IMR-90 (cell line): ENCODE measurements around the gene PIAS1. TPM values are rescaled to one million over a fixed set of nuclear protein-coding genes. Genes with fewer than 3 reads are reported as not detected.

Source experiments
- ATAC-seq: fragments of 200-7000 bp; cut with Tn5 transposase; 2 replicates; pipeline ENCODE4 v1.9.1; 2020; ENCODE audit warnings: low read depth, mild to moderate bottlenecking, moderate library complexity
- BruUV-seq: library from RNA; stranded (reverse); fragments of 400-500 nt; replicated peaks from 2 replicates; lab custom pipeline; 2021; lab: Mats Ljungman, UMichigan
- CTCF ChIA-PET: fragments of 300-600 bp; formaldehyde crosslinking; extraction: SDS; loops from one replicate; lab custom pipeline; 2021; ENCODE audit warnings: antibody characterized with exemption; lab: Yijun Ruan, JAX
- POLR2A ChIA-PET: fragments of 300-600 bp; sonication (Branson Sonifier 250); formaldehyde crosslinking; loops from one replicate; lab custom pipeline; 2022; ENCODE audit warnings: antibody characterized with exemption; ENCODE audit not compliant: unreplicated experiment; lab: Charles Lee
- DNase-seq: peaks from one replicate; pipeline ENCODE4 v3.0.0; 2013
- H2AFZ ChIP-seq: replicated peaks from 2 replicates; pipeline ENCODE3; 2013; ENCODE audit warnings: low read length, mild to moderate bottlenecking; ENCODE audit not compliant: poor library complexity
- H2AK5ac ChIP-seq: 2 replicates; pipeline ENCODE4 v1.6.1; 2013; ENCODE audit warnings: low read depth, low read length, inconsistent platforms
- H2AK9ac ChIP-seq: replicated peaks from 2 replicates; pipeline ENCODE3; 2013; ENCODE audit warnings: mild to moderate bottlenecking, low read depth, low read length, moderate library complexity; ENCODE audit not compliant: poor library complexity
- H2BK120ac ChIP-seq: 2 replicates; pipeline ENCODE4 v1.6.1; 2013; ENCODE audit warnings: low read depth, low read length, inconsistent platforms
- H2BK15ac ChIP-seq: 3 replicates; pipeline ENCODE4 v1.6.1; 2013; ENCODE audit warnings: low read depth, low read length, inconsistent platforms
- H2BK20ac ChIP-seq: 2 replicates; pipeline ENCODE4 v1.6.1; 2013; ENCODE audit warnings: low read depth, mild to moderate bottlenecking, inconsistent platforms, low read length, moderate library complexity
- H2BK5ac ChIP-seq: 2 replicates; pipeline ENCODE4 v1.6.1; 2013; ENCODE audit warnings: mild to moderate bottlenecking, low read depth, low read length, inconsistent platforms; ENCODE audit not compliant: poor library complexity, severe bottlenecking
- H3K14ac ChIP-seq: replicated peaks from 2 replicates; pipeline ENCODE4 v1.6.1; 2013; ENCODE audit warnings: low read depth, low read length, inconsistent platforms
- H3K18ac ChIP-seq: 2 replicates; pipeline ENCODE4 v1.6.1; 2013; ENCODE audit warnings: low read depth, low read length, control low read depth
- H3K23ac ChIP-seq: 2 replicates; pipeline ENCODE4 v1.6.1; 2013; ENCODE audit warnings: low read depth, low read length, inconsistent platforms
- H3K27ac ChIP-seq: 2 replicates; pipeline ENCODE4 v1.5.1; 2013; ENCODE audit warnings: mild to moderate bottlenecking, control low read depth, low read length; ENCODE audit not compliant: insufficient read depth
- H3K27me3 ChIP-seq: 2 replicates; pipeline ENCODE4 v1.6.1; 2013; ENCODE audit warnings: low read length; ENCODE audit not compliant: control insufficient read depth, insufficient read depth
- H3K36me3 ChIP-seq: 2 replicates; pipeline ENCODE4 v1.6.1; 2013; ENCODE audit warnings: low read length, mixed read lengths; ENCODE audit not compliant: control insufficient read depth, insufficient read depth
- H3K4ac ChIP-seq: 2 replicates; pipeline ENCODE4 v1.6.1; 2013; ENCODE audit warnings: low read depth, low read length, inconsistent platforms
- H3K4me1 ChIP-seq: 2 replicates; pipeline ENCODE4 v1.6.1; 2013; ENCODE audit warnings: low read length, mixed read lengths; ENCODE audit not compliant: control insufficient read depth, insufficient read depth
- H3K4me2 ChIP-seq: 2 replicates; pipeline ENCODE4 v1.6.1; 2013; ENCODE audit warnings: low read depth, mild to moderate bottlenecking, control low read depth, low read length, moderate library complexity
- H3K4me3 ChIP-seq: 2 replicates; pipeline ENCODE4 v1.5.1; 2013; ENCODE audit warnings: low read depth, mild to moderate bottlenecking, control low read depth, low read length, moderate library complexity; ENCODE audit not compliant: insufficient read depth
- H3K56ac ChIP-seq: 2 replicates; pipeline ENCODE4 v1.6.1; 2013; ENCODE audit warnings: low read length, inconsistent platforms; ENCODE audit not compliant: insufficient read depth; ENCODE audit errors: extremely low read depth
- H3K79me1 ChIP-seq, 2 experiments: 2 replicates each; pipeline ENCODE4 v1.6.1; 2013; ENCODE audit warnings: low read length in 2 of 2, inconsistent platforms in 1 of 2, low read depth in 1 of 2
- H3K9ac ChIP-seq: 2 replicates; pipeline ENCODE4 v1.6.1; 2013; ENCODE audit warnings: low read depth, low read length, control low read depth
- H3K9me1 ChIP-seq: 2 replicates; pipeline ENCODE4 v1.6.1; 2013; ENCODE audit warnings: low read length, inconsistent platforms; ENCODE audit not compliant: insufficient read depth
- H3K9me3 ChIP-seq: 2 replicates; pipeline ENCODE4 v1.6.1; 2013; ENCODE audit warnings: low read length; ENCODE audit not compliant: control insufficient read depth, insufficient read depth
- H4K20me1 ChIP-seq: 2 replicates; pipeline ENCODE4 v1.6.1; 2013; ENCODE audit warnings: low read length, inconsistent platforms; ENCODE audit not compliant: insufficient read depth
- H4K5ac ChIP-seq: 2 replicates; pipeline ENCODE4 v1.6.1; 2013; ENCODE audit warnings: mild to moderate bottlenecking, low read depth, low read length, control low read depth
- H4K8ac ChIP-seq, 2 experiments: 2 replicates each; pipeline ENCODE4 v1.6.1; 2013; ENCODE audit warnings: low read depth in 2 of 2, low read length in 2 of 2, control low read depth in 1 of 2, inconsistent platforms in 1 of 2
- H4K91ac ChIP-seq: 2 replicates; pipeline ENCODE4 v1.6.1; 2013; ENCODE audit warnings: low read depth, low read length, inconsistent platforms; ENCODE audit not compliant: insufficient read depth
- BHLHE40 ChIP-seq: fragments of 150-350 bp; IDR thresholded peaks from 2 replicates; pipeline ENCODE4 v1.6.1; 2016; ENCODE audit warnings: mild to moderate bottlenecking, low read depth, low read length
- MAFK ChIP-seq: IDR thresholded peaks from 2 replicates; pipeline ENCODE4 v1.6.1; 2012; ENCODE audit warnings: low read depth, low read length, improper control_type of control experiment
- MAZ ChIP-seq: IDR thresholded peaks from 2 replicates; pipeline ENCODE4 v1.6.1; 2012; ENCODE audit warnings: low read depth, mild to moderate bottlenecking, low read length, improper control_type of control experiment, moderate library complexity, borderline replicate concordance
- WGBS, 2 experiments: methylation state at CpG; one replicate each; pipeline versions ENCODE4 v1.1.5 to v1.1.7; 2013; ENCODE audit warnings: missing lambda C conversion rate in 2 of 2; ENCODE audit not compliant: insufficient read length in 1 of 2; ENCODE audit errors: extremely low coverage in 2 of 2; 5-methylcytosine and 5-hydroxymethylcytosine counted together
- dilution Hi-C: fragments of 300-500 bp; cut with HindIII; formaldehyde crosslinking; loops from one replicate; pipeline ENCODE4 v1.14.3; 2018; ENCODE audit warnings: low sequenced_read_pairs; ENCODE audit not compliant: unreplicated experiment
- in situ Hi-C: fragments of 300-500 bp; cut with MboI; formaldehyde crosslinking; loops from 3 replicates; pipeline ENCODE4 v1.14.3; 2019; ENCODE audit warnings: low sequenced_read_pairs, inconsistent platforms, mixed read lengths
- intact Hi-C: fragments of 100-400 bp; cut with micrococcal nuclease; formaldehyde crosslinking; loops from 2 replicates; pipeline ENCODE4 v1.10.0; 2022
- polyA plus RNA-seq, 3 experiments: library from polyadenylated mRNA; depleted of rRNA; stranded (reverse); fragments of >200 nt; gene quantifications; 2 replicates each; pipeline ENCODE4 v1.2.3, GENCODE V29; 2012; ENCODE audit warnings: low replicate concordance in 1 of 3
- total RNA-seq: library from RNA; depleted of rRNA; stranded (reverse); fragments of >200 nt; gene quantifications from 2 replicates; pipeline ENCODE4 v1.2.3, GENCODE V29; 2012

Gene PIAS1
- total and polyA plus RNA-seq, 2 of the 4 experiments (the other 2 are of a cell fraction): 20.0 to 63.6 TPM

DNA sequence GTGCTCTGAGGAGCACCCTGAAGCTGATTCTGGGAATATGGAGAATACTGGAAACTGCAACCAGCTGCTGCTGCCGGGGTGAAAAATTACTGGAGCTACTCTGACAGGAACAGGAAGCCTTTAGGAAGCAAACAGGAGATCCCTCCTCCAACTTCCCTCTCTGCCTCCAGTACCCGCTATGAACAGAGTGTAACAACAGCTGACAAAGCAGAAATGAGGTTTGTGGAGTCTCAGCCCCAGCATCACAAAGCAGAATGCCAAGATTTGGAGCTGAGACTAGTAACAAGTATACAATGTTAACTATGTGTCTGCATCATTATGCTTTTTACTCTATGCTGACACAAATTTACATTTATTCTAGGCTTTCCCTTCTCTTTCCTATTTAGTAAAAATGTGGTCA lies 22.7 kb upstream of the PIAS1 start:
- Histone ChIP-seq H3K79me1 (no peaks in the 10 kb centered on the region), H2AFZ (no peak overlapping the region), H2BK15ac (no peak overlapping the region), H3K9ac (no peak overlapping the region), H4K8ac (no peak overlapping the region), H2BK20ac (no peak overlapping the region), H3K14ac (no peak overlapping the region), H3K9me1 (no peaks in the 10 kb centered on the region), H3K56ac (no peak overlapping the region), H3K18ac (no peak overlapping the region), H4K5ac (no peak overlapping the region), H2AK5ac (no peak overlapping the region), H2BK5ac (no peak overlapping the region), H3K27me3 (peaks cover 36% of the 10 kb centered on the region), H3K36me3 (no peaks in the 10 kb centered on the region), H3K23ac (no peak overlapping the region), H2AK9ac (no peak overlapping the region), H3K4me2 (no peak overlapping the region), H4K91ac (no peak overlapping the region), H2BK120ac (no peak overlapping the region), H3K4ac (no peak overlapping the region), H4K20me1 (no peaks in the 10 kb centered on the region), H3K4me1 (no peaks in the 10 kb centered on the region), H3K27ac (no peak overlapping the region), H3K9me3 (no peaks in the 10 kb centered on the region), H3K4me3 (no peak overlapping the region)
- intact Hi-C loops: loop anchor here (5.0 kb wide), 1 partner anchor 34 kb away; no protein-coding TSS in a partner anchor
- no peak for TF ChIP-seq MAZ
- no peak for TF ChIP-seq BHLHE40
- TF ChIP-seq MAFK: peak; percentile 68; the same call in 1 of the 2 replicates
- dilution Hi-C loops: no loop called here
- ChIA-PET CTCF (no interaction called here), POLR2A (no interaction called here)
- WGBS, 2 experiments: no CpG with 5 or more reads among the region's 2 CpGs
- DNase-seq (no peak), ATAC-seq (peak; percentile 51)
- in situ Hi-C loops: no loop called here
- no TSS peak for BruUV-seq
